Measurements from ENCODE around the gene COMT.

- TF ChIP-seq CTCF (IDR thresholded peaks at IDR 0.05): no peak
- TF ChIP-seq EZH2 (IDR thresholded peaks at IDR 0.05): no peak
- no peak for TF ChIP-seq EZH2phosphoT487 (IDR thresholded peaks at IDR 0.05)
These were observed 70.6 kb downstream of the COMT start for GRCh38 chr22:20011993-20012740.
